ENCODE measurements around the gene SPSB2.

The SPSB2 gene

GRCh38 chr12:6843118-6843902, 29.8 kb downstream of the SPSB2 start:
- Histone ChIP-seq H3K4me1 (ENCODE audit: control insufficient read depth, insufficient read depth, low read length) (no peaks in the 10 kb centered on the region), H3K27ac (ENCODE audit: extremely low read depth, low read depth, low read length) (no peak overlapping the region), H3K36me3 (ENCODE audit: control insufficient read depth in 2 of 2, insufficient read depth in 1 of 2, low read length in 2 of 2) (peaks cover 20 to 92% of the 10 kb centered on the region in 2 experiments), H3K9me3 (ENCODE audit: control insufficient read depth, insufficient read depth, low read depth, low read length) (no peaks in the 10 kb centered on the region), H3K4me3 (ENCODE audit: low read depth, low read length) (no peak overlapping the region)
- ChIA-PET CTCF (interaction anchor here (0.6 to 8.1 kb wide), 5 partner anchors 8 to 122 kb away, joined by 3 to 75 read pairs (median 3); partner anchors contain the start of genes CDCA3 and USP5), POLR2A (interaction anchor here (0.5 to 6.5 kb wide), 7 partner anchors 8 to 89 kb away, joined by 3 to 62 read pairs (median 4); partner anchors contain the start of genes CDCA3, PTMS, SPSB2 and USP5)
- TF ChIP-seq ZBTB1 (tag by site-specific recombination; IDR thresholded peaks at IDR 0.05) = no peak
- TF ChIP-seq ZNF335 (tag by site-specific recombination; conservative IDR thresholded peaks at IDR 0.05) = no peak
- TF ChIP-seq WT1 (tag by site-specific recombination; IDR thresholded peaks at IDR 0.05) = 0 out of 2 replicates have a peak, but pooled peaks have one; percentile 54
- no peak for TF ChIP-seq ZNF768 (tag by site-specific recombination; IDR thresholded peaks at IDR 0.05)
- TF ChIP-seq ZFP69B (tag by site-specific recombination; IDR thresholded peaks at IDR 0.05) = peak; percentile 66; the same call in 1 of the 2 replicates
- TF ChIP-seq ZNF302 (tag by site-specific recombination; IDR thresholded peaks at IDR 0.05; ENCODE audit: low read depth) = no peak
- TF ChIP-seq ZNF692 (tag by site-specific recombination; IDR thresholded peaks at IDR 0.05) = peak; percentile 84; the same call in 1 of the 2 replicates
- TF ChIP-seq ZNF155 (tag by site-specific recombination; IDR thresholded peaks at IDR 0.05) = no peak
- TF ChIP-seq SCRT2 (tag by site-specific recombination; IDR thresholded peaks at IDR 0.05) = no peak
- no peak for TF ChIP-seq ZNF837 (tag by site-specific recombination; IDR thresholded peaks at IDR 0.05)
- TF ChIP-seq TRIM28 (IDR thresholded peaks at IDR 0.05; ENCODE audit: borderline replicate concordance, low read length) = no peak

GRCh38 chr12:6842075-6842474, 31.0 kb downstream of the SPSB2 start:
- POLR2A ChIA-PET = interaction anchor here (1.3 to 6.5 kb wide), 4 partner anchors 7 to 30 kb away, joined by 4 to 62 read pairs (median 14); partner anchors contain the start of genes CDCA3, SPSB2 and USP5
- Histone ChIP-seq H3K27ac (ENCODE audit: extremely low read depth, low read depth, low read length) (no peak overlapping the region), H3K36me3 (ENCODE audit: control insufficient read depth in 2 of 2, insufficient read depth in 1 of 2, low read length in 2 of 2) (peaks cover 12 to 92% of the 10 kb centered on the region in 2 experiments), H3K4me3 (ENCODE audit: low read depth, low read length) (no peak overlapping the region), H3K9me3 (ENCODE audit: control insufficient read depth, insufficient read depth, low read depth, low read length) (no peaks in the 10 kb centered on the region), H3K4me1 (ENCODE audit: control insufficient read depth, insufficient read depth, low read length) (no peaks in the 10 kb centered on the region)
- CTCF ChIA-PET = interaction anchor here (1.0 kb wide), 1 partner anchor 9 kb away, joined by 3 read pairs; the partner anchor contains the start of genes CDCA3 and USP5
- TF ChIP-seq ZFHX2 (tag by site-specific recombination; conservative IDR thresholded peaks at IDR 0.05) = no peak
- no peak for TF ChIP-seq ZNF645 (tag by site-specific recombination; IDR thresholded peaks at IDR 0.05)
- TF ChIP-seq ZBTB10 (tag by site-specific recombination; IDR thresholded peaks at IDR 0.05) = no peak
- no peak for TF ChIP-seq ZXDB (tag by site-specific recombination; IDR thresholded peaks at IDR 0.05)
- TF ChIP-seq ZNF621 (tag by site-specific recombination; IDR thresholded peaks at IDR 0.05) = no peak
- TF ChIP-seq PRDM2 (tag by site-specific recombination; IDR thresholded peaks at IDR 0.05; ENCODE audit: borderline replicate concordance) = no peak
- no peak for TF ChIP-seq ZNF19 (tag by site-specific recombination; IDR thresholded peaks at IDR 0.05; ENCODE audit: low read depth)
- no peak for TF ChIP-seq ZFP3 (tag by site-specific recombination; IDR thresholded peaks at IDR 0.05; ENCODE audit: low read depth)
- no peak for TF ChIP-seq YY2 (tag by site-specific recombination; IDR thresholded peaks at IDR 0.05)
- no peak for TF ChIP-seq MYNN (tag by site-specific recombination; IDR thresholded peaks at IDR 0.05; ENCODE audit: borderline replicate concordance)
- no peak for TF ChIP-seq ZNF362 (tag by site-specific recombination; IDR thresholded peaks at IDR 0.05)
